AG04450 (cell line): Measurements from ENCODE around the gene RICTOR. TPM values are rescaled to one million over a fixed set of nuclear protein-coding genes. Genes with fewer than 3 reads are reported as not detected.

Source experiments
- CTCF ChIA-PET: fragments of 300-600, 350-600 bp; formaldehyde crosslinking; extraction: SDS; loops from one replicate; lab custom pipeline; 2022; ENCODE audit warnings: antibody characterized with exemption, inconsistent platforms; lab: Charles Lee
- POLR2A ChIA-PET: fragments of 350-600 bp; formaldehyde crosslinking; extraction: SDS; loops from one replicate; lab custom pipeline; 2021; ENCODE audit warnings: antibody characterized with exemption, inconsistent platforms; lab: Yijun Ruan, JAX
- DNase-seq: peaks from one replicate; pipeline ENCODE4 v3.0.0-alpha.2; 2011; ENCODE audit warnings: low read depth, low spot score
- H3K27ac ChIP-seq: one replicate; pipeline ENCODE4 v1.5.1; 2012; ENCODE audit warnings: low read depth, low read length, control low read depth
- H3K27me3 ChIP-seq: one replicate; pipeline ENCODE4 v1.6.0; 2012; ENCODE audit warnings: low read length; ENCODE audit not compliant: control insufficient read depth, insufficient read depth
- H3K4me3 ChIP-seq: 2 replicates; pipeline ENCODE4 v1.5.1; 2011; ENCODE audit warnings: mild to moderate bottlenecking, low read depth, low read length, control low read depth
- H3K9me3 ChIP-seq: 2 replicates; pipeline ENCODE4 v1.5.1; 2012; ENCODE audit warnings: low read length; ENCODE audit not compliant: control insufficient read depth, insufficient read depth
- polyA plus RNA-seq: library from polyadenylated mRNA; depleted of rRNA; stranded (reverse); fragments of >200 nt; gene quantifications from 2 replicates; pipeline ENCODE4 v1.2.3, GENCODE V29; 2011
- TF ChIP-seq, protein P1 (sequence below): IDR thresholded peaks from 2 replicates; pipeline ENCODE4 v1.5.1; 2011; ENCODE audit warnings: low read depth, low read length, control low read depth, inconsistent platforms

Gene RICTOR
- polyA plus RNA-seq, 1 experiment, result 15.6 TPM

- Histone ChIP-seq H3K4me3 (no peak overlapping the region), H3K27me3 (no peaks in the 10 kb centered on the region), H3K27ac (no peak overlapping the region), H3K9me3 (no peaks in the 10 kb centered on the region)
- ChIA-PET CTCF (no interaction called here), POLR2A (no interaction called here)
- DNase-seq, result no peak
- TF ChIP-seq, protein P1, sequence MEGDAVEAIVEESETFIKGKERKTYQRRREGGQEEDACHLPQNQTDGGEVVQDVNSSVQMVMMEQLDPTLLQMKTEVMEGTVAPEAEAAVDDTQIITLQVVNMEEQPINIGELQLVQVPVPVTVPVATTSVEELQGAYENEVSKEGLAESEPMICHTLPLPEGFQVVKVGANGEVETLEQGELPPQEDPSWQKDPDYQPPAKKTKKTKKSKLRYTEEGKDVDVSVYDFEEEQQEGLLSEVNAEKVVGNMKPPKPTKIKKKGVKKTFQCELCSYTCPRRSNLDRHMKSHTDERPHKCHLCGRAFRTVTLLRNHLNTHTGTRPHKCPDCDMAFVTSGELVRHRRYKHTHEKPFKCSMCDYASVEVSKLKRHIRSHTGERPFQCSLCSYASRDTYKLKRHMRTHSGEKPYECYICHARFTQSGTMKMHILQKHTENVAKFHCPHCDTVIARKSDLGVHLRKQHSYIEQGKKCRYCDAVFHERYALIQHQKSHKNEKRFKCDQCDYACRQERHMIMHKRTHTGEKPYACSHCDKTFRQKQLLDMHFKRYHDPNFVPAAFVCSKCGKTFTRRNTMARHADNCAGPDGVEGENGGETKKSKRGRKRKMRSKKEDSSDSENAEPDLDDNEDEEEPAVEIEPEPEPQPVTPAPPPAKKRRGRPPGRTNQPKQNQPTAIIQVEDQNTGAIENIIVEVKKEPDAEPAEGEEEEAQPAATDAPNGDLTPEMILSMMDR, result no peak
Observed at GRCh38 chr5:38985909-38986452, 88.2 kb downstream of the RICTOR start.

GRCh38 chr5:38979535-38979934 is 94.7 kb downstream of the RICTOR start:
- TF ChIP-seq, protein P1, result no peak
- H3K9me3 ChIP-seq, result no peaks in the 10 kb centered on the region

GRCh38 chr5:38978036-38978435 is 96.2 kb downstream of the RICTOR start:
- H3K27ac ChIP-seq, result no peak overlapping the region
- no peaks in the 10 kb centered on the region for H3K9me3 ChIP-seq
- no peak overlapping the region for H3K4me3 ChIP-seq
- CTCF ChIA-PET, result interaction anchor here (1.6 kb wide), 1 partner anchor 305 kb away, joined by 3 read pairs; no protein-coding TSS in a partner anchor
- H3K27me3 ChIP-seq, result no peaks in the 10 kb centered on the region
- no peak for DNase-seq
- POLR2A ChIA-PET, result interaction anchor here (0.6 kb wide), 1 partner anchor 280 kb away, joined by 3 read pairs; no protein-coding TSS in a partner anchor
- TF ChIP-seq, protein P1, result no peak

More at GRCh38 chr5:38979535-38979934, 94.7 kb downstream of the RICTOR start:
- Histone ChIP-seq H3K27ac (no peak overlapping the region), H3K4me3 (no peak overlapping the region), H3K27me3 (no peaks in the 10 kb centered on the region)
- ChIA-PET CTCF (no interaction called here), POLR2A (no interaction called here)
- no peak for DNase-seq

DNA sequence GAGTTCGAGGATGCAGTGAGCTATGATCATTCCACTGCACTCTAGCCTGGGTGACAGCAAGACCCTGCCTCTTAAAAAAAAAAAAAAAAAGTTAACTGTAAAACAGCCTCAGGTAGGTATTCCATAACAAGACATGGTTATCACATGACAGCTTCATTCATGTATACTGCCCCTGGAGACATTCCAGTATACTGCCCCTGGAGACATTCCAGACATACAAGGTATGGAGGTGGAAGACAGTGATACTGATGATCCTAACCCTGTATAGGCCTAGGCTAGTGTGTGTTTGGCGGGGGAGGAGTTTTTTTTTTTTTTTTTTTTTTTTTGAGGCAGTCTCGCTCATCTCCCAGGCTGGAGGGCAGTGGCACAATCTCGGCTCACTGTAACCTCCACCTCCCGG is 105.5 kb downstream of the RICTOR start:
- Histone ChIP-seq H3K27ac (no peak overlapping the region), H3K4me3 (no peak overlapping the region), H3K9me3 (no peaks in the 10 kb centered on the region), H3K27me3 (no peaks in the 10 kb centered on the region)
- POLR2A ChIA-PET, result no interaction called here
- no peak for DNase-seq
- TF ChIP-seq, protein P1, result no peak
- CTCF ChIA-PET, result interaction anchor here (1.1 kb wide), 1 partner anchor 247 kb away, joined by 5 read pairs; no protein-coding TSS in a partner anchor

- POLR2A ChIA-PET, result no interaction called here
- CTCF ChIA-PET, result interaction anchor here (1.3 kb wide), 1 partner anchor 119 kb away, joined by 4 read pairs; no protein-coding TSS in a partner anchor
- TF ChIP-seq, protein P1, result no peak
- Histone ChIP-seq H3K27me3 (no peaks in the 10 kb centered on the region), H3K27ac (no peak overlapping the region), H3K4me3 (no peak overlapping the region), H3K9me3 (no peaks in the 10 kb centered on the region)
- DNase-seq, result no peak
Observed at GRCh38 chr5:38961691-38962090, 112.5 kb downstream of the RICTOR start.
